Small intestine (tissue), 7 donors: ENCODE measurements around the gene GDI2. TPM values are rescaled to one million over a fixed set of nuclear protein-coding genes. Genes with fewer than 3 reads are reported as not detected.
"Not testable (repeated sequence)": the region's sequence is repeated elsewhere in the genome, so short reads cannot be mapped to it uniquely, and the experiment has no call there.

ENCODE experiments used
- DNase-seq, 2 donors: peaks; one replicate each; pipeline versions ENCODE4 v3.0.0 to v3.0.0-alpha.2; 2013
- FAIRE-seq: peaks from 2 replicates; lab custom pipeline; 2012; peaks lifted over from hg19 to GRCh38; lab: Jason Lieb, UNC
- H3K27ac ChIP-seq, 3 donors: one replicate each; pipeline ENCODE4 v1.5.1; 2013; ENCODE audit warnings: low read length in 2 of 3, mild to moderate bottlenecking in 2 of 3, control low read depth in 1 of 3, inconsistent platforms in 1 of 3, low read depth in 1 of 3, moderate library complexity in 1 of 3
- H3K27me3 ChIP-seq, 3 donors: one replicate each; pipeline ENCODE4 v1.6.1; 2013; ENCODE audit warnings: low read length in 3 of 3, inconsistent platforms in 1 of 3; ENCODE audit not compliant: control insufficient read depth in 3 of 3, insufficient read depth in 3 of 3
- H3K36me3 ChIP-seq, 3 donors: one replicate each; pipeline ENCODE4 v1.6.1; 2013; ENCODE audit warnings: low read length in 3 of 3, inconsistent platforms in 1 of 3, low read depth in 1 of 3, mild to moderate bottlenecking in 1 of 3, moderate library complexity in 1 of 3; ENCODE audit not compliant: control insufficient read depth in 3 of 3, insufficient read depth in 2 of 3
- H3K4me1 ChIP-seq, 3 donors: one replicate each; pipeline ENCODE4 v1.6.1; 2013; ENCODE audit warnings: low read length in 2 of 3, inconsistent platforms in 1 of 3, low read depth in 1 of 3, mild to moderate bottlenecking in 1 of 3, moderate library complexity in 1 of 3; ENCODE audit not compliant: control insufficient read depth in 3 of 3, insufficient read depth in 2 of 3
- H3K4me3 ChIP-seq, 3 donors: one replicate each; pipeline ENCODE4 v1.5.1; 2013; ENCODE audit warnings: low read length in 3 of 3, control low read depth in 1 of 3, inconsistent platforms in 1 of 3, low read depth in 1 of 3, mild to moderate bottlenecking in 1 of 3, moderate library complexity in 1 of 3
- H3K9me3 ChIP-seq, 2 donors: one replicate each; pipeline ENCODE4 v1.6.1; 2013; ENCODE audit warnings: low read depth in 1 of 2, low read length in 1 of 2; ENCODE audit not compliant: control insufficient read depth in 2 of 2, insufficient read depth in 1 of 2
- WGBS, 3 donors: extraction: QIAGEN DNeasy Blood & Tissue Kit; methylation state at CpG; one replicate each; pipeline ENCODE4 v1.1.7; 2013; 5-methylcytosine and 5-hydroxymethylcytosine counted together
- polyA plus RNA-seq, 4 donors: library from polyadenylated mRNA; stranded (reverse) in 3 of 4; unstranded in 1 of 4; fragments of 200-250 nt in 3 of 4; fragments of 120-200 nt in 1 of 4; gene quantifications; one replicate each; pipeline versions ENCODE4 v1.2.1 to v1.2.3, GENCODE V29; 2013
- donor health status: healthy with polysubstance abuse.
- donor health status: control.
- donor health status: control.
- donor health status: Bipolar disorder and iron deficiency.
- donor health status: healthy.

The GDI2 gene
- polyA plus RNA-seq, 4 donors, result 226 to 322 (median 241) TPM

DNA sequence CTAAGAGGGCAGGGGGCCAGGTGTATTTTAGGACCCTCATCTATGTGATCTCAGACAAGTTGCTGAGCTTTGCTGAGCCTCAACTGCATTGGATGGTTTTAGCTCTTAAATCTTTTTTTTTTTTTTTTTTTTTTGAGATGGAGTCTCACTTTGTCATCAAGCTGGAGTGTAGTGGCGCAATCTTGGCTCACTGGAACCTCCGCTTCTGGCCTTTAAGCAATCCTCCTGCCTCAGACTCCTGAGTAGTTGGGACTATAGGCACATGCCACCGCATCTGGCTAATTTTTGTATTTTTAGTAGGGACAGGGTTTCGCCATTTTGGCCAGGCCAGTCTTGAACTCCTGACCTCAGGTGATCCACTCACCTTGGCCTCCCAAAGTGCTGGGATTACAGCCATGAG is 33.4 kb upstream of the GDI2 start:
- H3K4me3 ChIP-seq, H3K27ac ChIP-seq, H3K27me3 ChIP-seq, H3K36me3 ChIP-seq, H3K4me1 ChIP-seq, H3K9me3 ChIP-seq, FAIRE-seq, DNase-seq: not testable (repeated sequence)
- WGBS, 3 donors, result 98 to 100% (median 99%) methylated on average over 4 of the region's 4 CpGs

DNA sequence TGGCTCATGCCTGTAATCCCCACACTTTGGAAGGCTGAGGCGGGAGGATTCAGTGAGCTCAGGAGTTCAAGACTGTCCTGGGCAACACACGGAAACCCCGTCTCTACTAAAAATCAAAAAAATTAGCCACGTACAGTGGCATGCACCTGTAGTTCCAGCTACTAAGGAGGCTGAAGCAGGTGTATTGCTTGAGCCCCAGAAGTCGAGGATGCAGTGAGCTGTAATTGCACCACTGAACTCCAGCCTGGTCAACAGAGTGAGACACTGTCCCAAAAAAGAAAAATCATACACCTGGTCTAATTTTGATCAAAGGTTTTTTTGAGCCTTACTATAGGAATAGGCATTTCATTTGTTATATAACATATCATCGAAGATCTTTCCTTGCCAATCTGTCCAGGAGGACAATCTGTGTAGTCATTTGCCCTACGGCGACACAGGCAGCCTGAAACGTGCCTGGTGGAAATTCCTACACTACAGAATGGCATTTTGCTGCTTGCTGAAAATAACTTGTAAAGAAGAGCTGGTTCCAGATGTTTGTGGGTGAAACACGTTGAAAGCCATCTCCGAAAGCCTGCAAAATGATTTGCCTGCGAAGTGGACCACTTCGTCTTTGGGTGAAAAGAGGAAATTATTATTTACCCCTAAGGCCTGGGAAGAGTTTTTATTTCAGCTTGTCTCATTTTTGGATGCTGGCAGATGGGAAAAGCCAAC is 31.3 kb upstream of the GDI2 start:
- no peak overlapping the region for H3K27ac ChIP-seq
- no peaks in the 10 kb centered on the region for H3K27me3 ChIP-seq
- WGBS, 3 donors, result 72 to 83% (median 74%) methylated on average over 13 of the region's 13 CpGs
- H3K36me3 ChIP-seq, result no peaks in the 10 kb centered on the region
- H3K4me3 ChIP-seq, result no peak overlapping the region
- FAIRE-seq (no peak), DNase-seq (no peak)
- H3K9me3 ChIP-seq, result peaks cover 0 to 2% of the 10 kb centered on the region in 2 donors
- H3K4me1 ChIP-seq, result no peaks in the 10 kb centered on the region

DNA sequence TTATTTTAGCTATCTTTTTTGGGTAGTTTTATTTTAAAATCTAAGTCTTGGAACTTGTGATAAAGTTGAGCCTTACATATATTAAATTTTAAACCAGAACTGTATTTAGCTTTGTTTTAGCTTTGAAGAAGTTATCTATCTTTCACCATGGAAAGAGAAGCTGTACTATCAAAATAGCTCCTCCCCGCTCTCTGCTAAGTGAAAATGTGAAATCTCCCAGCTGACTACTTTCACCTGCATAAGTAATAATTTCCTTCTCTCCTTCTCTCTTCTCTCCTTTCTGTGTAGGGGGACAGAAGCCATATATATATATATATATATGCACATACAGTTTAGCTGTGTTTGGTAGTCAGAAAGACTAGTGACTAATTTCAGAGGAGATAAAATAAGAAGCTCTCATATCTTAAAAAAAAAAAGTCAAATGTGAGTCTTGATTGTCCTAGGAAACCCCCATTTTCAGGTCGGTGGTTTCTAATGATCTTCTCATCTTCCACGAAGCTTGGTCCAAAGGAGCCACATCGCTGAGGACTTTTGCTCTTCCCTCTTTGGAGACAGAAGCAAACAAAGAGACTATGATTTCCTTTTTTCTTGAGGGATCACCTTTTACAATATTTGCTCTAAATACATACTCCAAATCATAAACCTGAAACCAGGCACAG is 30.6 kb upstream of the GDI2 start:
- no peak overlapping the region for H3K27ac ChIP-seq
- no peak for FAIRE-seq
- H3K27me3 ChIP-seq, result no peaks in the 10 kb centered on the region
- no peak for DNase-seq
- H3K4me1 ChIP-seq, result no peaks in the 10 kb centered on the region
- no peak overlapping the region for H3K4me3 ChIP-seq
- peaks cover 0 to 2% of the 10 kb centered on the region in 2 donors for H3K9me3 ChIP-seq
- H3K36me3 ChIP-seq, result no peaks in the 10 kb centered on the region
- 52 to 57% (median 53%) methylated on average over 4 of the region's 4 CpGs for WGBS, 3 donors

DNA sequence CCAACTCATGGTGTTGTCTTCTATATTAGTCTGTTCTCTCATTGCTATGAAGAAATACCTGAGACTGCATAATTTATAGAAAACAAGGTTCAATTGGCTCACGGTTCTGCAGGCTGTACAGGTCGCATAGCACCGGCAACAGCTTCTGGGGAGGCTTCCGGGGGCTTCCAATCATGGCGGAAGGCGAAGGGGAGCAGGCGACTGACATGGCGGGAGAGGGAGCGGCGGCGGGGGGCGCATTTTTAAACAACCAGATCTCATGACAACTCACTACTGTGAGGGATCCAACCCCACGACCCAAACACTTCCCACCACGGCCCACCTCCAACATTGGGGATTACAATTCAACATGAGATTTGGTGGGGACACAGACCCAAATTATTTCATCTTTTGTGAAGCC is 28.7 kb upstream of the GDI2 start:
- 89 to 96% (median 91%) methylated on average over 13 to 14 of the region's 14 CpGs for WGBS, 3 donors
- Histone ChIP-seq H3K27ac (no peak overlapping the region), H3K4me1 (no peaks in the 10 kb centered on the region), H3K4me3 (no peak overlapping the region), H3K36me3 (no peaks in the 10 kb centered on the region), H3K27me3 (no peaks in the 10 kb centered on the region), H3K9me3 (peaks cover 0 to 2% of the 10 kb centered on the region in 2 donors)
- DNase-seq, result no peak
- no peak for FAIRE-seq

- 51 to 70% (median 69%) methylated on average over 40 of the region's 40 CpGs for WGBS, 3 donors
- no peaks in the 10 kb centered on the region for H3K4me1 ChIP-seq
- H3K36me3 ChIP-seq, result no peaks in the 10 kb centered on the region
- no peak overlapping the region for H3K27ac ChIP-seq
- H3K9me3 ChIP-seq, result no peaks in the 10 kb centered on the region
- H3K27me3 ChIP-seq, result no peaks in the 10 kb centered on the region
- no peak overlapping the region for H3K4me3 ChIP-seq
- FAIRE-seq, result no peak
- no peak for DNase-seq
These were observed 27.4 kb upstream of the GDI2 start for GRCh38 chr10:5840314-5841307.

- DNase-seq, H3K36me3 ChIP-seq, H3K4me1 ChIP-seq, H3K9me3 ChIP-seq, H3K27ac ChIP-seq, FAIRE-seq, H3K4me3 ChIP-seq, H3K27me3 ChIP-seq: not testable (repeated sequence)
- WGBS, 3 donors, result 94 to 98% (median 97%) methylated on average over 2 of the region's 2 CpGs
These were observed 22.9 kb upstream of the GDI2 start for GRCh38 chr10:5836181-5836580.

GRCh38 chr10:5835446-5836095 is 22.3 kb upstream of the GDI2 start:
- Histone ChIP-seq H3K9me3 (no peaks in the 10 kb centered on the region), H3K36me3 (no peaks in the 10 kb centered on the region), H3K27ac (no peak overlapping the region), H3K4me3 (no peak overlapping the region), H3K4me1 (no peaks in the 10 kb centered on the region), H3K27me3 (no peaks in the 10 kb centered on the region)
- FAIRE-seq (no peak), DNase-seq (no peak)
- 94 to 96% (median 96%) methylated on average over 15 of the region's 15 CpGs for WGBS, 3 donors

DNA sequence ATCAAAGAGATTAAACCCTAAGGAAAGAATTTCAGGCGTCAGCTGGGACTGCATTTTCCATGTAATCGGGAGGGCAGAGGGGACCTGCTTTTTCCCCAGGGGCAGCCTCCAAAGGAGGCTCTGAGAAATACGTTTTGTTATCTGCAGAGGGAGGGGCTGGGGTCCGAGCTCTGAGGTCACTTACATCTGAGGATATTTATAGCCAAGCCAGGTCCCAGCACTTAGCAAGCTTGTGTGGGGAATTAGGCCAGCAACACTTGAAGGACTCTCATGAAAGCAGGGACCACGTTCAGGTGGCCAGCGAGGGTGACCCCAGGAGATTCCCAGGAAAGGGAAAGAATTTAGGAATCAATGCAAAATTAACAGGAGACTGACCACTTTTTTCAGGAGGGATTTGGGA is 20.6 kb upstream of the GDI2 start:
- Histone ChIP-seq H3K9me3 (no peaks in the 10 kb centered on the region), H3K27ac (no peak overlapping the region), H3K27me3 (no peaks in the 10 kb centered on the region), H3K4me3 (no peak overlapping the region), H3K36me3 (no peaks in the 10 kb centered on the region), H3K4me1 (no peaks in the 10 kb centered on the region)
- FAIRE-seq (no peak), DNase-seq (no peak)
- 59 to 63% (median 61%) methylated on average over 6 of the region's 6 CpGs for WGBS, 3 donors
